HG03469 (cell line): ENCODE data around the gene RAB3A.
A peak's percentile ranks its signal among the peaks of the same experiment; 100 is the strongest.

Source experiments
- ATAC-seq: cut with Tn5 transposase; IDR thresholded peaks from one replicate; pipeline ENCODE4 v1.9.1; 2021; ENCODE audit warnings: mild to moderate bottlenecking, moderate library complexity, moderate number of reproducible peaks; ENCODE audit not compliant: unreplicated experiment

Gene RAB3A

GRCh38 chr19:18203863-18204393 lies at the start of gene RAB3A:
TSS of gene RAB3A (minus strand) at chr19:18204042. CDS start at chr19:18202740, 1,302 bp downstream.
- ATAC-seq: peak; percentile 85

DNA sequence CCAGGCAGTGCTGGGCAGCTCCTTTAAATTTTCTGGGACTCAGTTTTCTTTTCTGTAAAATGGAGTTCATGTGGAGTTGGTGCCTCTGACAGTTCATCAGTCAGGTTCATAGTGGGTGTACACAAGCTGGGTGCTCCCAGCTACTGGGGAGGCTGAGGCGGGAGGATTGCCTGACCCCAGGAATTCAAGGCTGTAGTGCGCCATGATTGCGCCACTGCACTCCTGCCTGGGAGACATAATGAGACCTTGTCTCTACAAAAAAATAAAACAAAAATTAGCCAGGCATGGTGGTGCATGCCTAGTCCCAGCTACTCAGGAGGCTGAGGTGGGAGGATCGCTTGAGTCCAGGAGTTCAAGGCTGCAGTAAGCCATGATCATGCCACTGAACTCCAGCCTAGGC lies 49.3 kb upstream of the RAB3A start:
- ATAC-seq: no peak

DNA sequence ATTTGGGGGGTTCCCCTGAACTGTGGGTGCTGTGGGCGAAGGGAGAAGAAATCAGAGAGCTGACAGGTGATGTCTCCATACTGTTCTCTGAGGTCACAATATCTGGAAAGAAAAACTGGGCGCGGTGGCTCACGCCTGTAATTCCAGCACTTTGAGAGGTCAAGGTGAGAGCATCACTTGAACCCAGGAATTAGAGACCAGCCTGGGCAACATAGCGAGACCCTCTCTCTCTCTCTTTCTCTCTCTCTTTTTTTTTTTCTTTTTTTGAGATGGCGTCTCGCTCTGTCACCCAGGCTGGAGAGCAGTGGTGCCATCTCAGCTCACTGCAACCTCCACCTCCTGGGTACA lies 48.5 kb upstream of the RAB3A start:
- no peak for ATAC-seq

- ATAC-seq: no peak
Observed at GRCh38 chr19:18251587-18252369, 47.9 kb upstream of the RAB3A start.

DNA sequence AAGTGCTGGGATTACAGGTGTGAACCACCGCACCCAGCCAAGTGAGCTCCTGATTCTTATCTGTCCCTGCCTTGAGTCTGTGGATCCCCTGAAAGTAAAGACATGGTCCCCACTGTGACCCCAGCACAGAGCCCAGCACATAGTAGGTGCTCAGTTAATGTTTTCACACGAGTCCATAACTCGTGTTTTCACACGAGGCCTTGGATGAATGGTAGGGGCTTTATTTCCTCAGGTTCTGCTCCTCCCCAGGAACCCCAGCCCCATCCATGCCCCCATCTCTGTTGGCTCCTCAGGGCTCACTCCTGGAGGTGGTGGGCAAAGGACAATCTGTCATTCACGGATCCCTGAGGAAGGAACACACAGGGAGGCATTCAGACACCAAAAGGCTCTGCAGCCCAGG lies 46.0 kb upstream of the RAB3A start:
- no peak for ATAC-seq

GRCh38 chr19:18245297-18245696 lies 41.5 kb upstream of the RAB3A start:
- no peak for ATAC-seq

- ATAC-seq: no peak
Observed at GRCh38 chr19:18239303-18239702, 35.5 kb upstream of the RAB3A start.

GRCh38 chr19:18234194-18234593 lies 30.4 kb upstream of the RAB3A start:
- no peak for ATAC-seq

GRCh38 chr19:18233224-18233825 lies 29.5 kb upstream of the RAB3A start:
- no peak for ATAC-seq

- ATAC-seq: no peak
Observed at GRCh38 chr19:18232540-18233223, 28.8 kb upstream of the RAB3A start.

- ATAC-seq: no peak
Observed at GRCh38 chr19:18231775-18232174, 27.9 kb upstream of the RAB3A start.

DNA sequence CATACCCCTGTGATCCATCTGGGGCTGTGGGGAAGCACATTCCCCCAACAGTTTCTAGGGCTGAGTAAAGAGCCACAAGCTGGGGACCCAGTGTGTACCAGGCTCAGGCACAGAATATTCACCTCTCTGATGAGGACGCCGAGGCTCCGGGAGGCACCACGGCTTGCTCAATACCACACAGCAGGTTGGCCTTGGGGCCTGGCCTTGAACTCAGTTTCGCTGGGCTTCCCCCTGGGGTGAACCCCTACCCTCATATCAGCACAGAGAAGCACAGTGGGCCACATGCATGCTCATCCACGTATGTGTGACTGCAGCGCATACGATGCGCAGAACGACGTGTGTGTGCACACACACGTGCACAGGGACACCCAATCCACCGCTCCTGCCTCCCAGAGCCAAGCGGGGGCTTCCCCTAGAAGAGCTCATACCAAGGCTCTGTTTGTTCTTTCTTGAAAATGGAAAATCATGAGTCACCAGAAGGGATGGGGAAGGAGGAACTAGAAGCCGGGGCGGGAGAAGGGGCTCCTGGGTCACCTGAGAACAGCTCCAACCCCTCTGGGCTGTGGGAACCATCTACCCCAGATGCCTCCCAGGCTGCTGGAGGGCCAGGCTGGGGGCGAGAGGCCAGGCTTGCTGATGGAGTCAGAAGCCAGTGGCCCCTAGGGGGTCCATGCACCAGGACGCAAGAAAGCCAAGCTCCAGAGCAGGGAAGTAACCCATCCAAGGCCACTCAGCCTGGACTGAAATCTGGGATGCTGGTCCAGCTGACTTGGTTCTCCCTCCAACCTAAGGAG lies 27.3 kb upstream of the RAB3A start:
- ATAC-seq: no peak

- ATAC-seq: no peak
Observed at GRCh38 chr19:18229915-18230314, 26.1 kb upstream of the RAB3A start.

DNA sequence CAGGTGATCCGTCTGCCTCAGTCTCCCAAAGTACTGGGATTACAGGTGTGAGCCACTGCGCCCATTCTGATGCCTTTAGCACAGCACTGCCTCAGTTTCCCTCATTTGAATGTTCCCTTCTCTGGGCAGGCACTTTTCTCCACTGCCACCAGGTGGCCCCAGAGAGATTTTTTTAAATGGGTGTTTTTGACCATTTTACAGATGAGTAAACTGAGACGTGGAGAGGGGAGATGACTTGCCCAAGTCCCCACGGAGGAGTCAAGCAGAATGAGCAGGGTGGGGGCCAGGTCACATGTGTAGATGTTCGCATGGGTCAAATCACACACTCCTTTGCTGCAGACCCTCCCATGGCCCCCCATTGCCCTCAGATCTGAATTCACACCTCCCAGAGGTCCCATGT lies 25.6 kb upstream of the RAB3A start:
- no peak for ATAC-seq

- ATAC-seq: no peak
Observed at GRCh38 chr19:18227781-18228271, 24.0 kb upstream of the RAB3A start.

GRCh38 chr19:18226956-18227780 lies 23.3 kb upstream of the RAB3A start:
- ATAC-seq: no peak

- ATAC-seq: no peak
Observed at GRCh38 chr19:18225702-18226468, 22.0 kb upstream of the RAB3A start, which contains the start of gene PDE4C. TSS of gene PDE4C (minus strand) at chr19:18226438. CDS start at chr19:18226415, 23 bp downstream.

GRCh38 chr19:18225355-18225701 lies 21.5 kb upstream of the RAB3A start:
- ATAC-seq: no peak
